Adrenal gland (tissue), 12 donors: ENCODE results near the gene E2F4. TPM values are rescaled to one million over a fixed set of nuclear protein-coding genes. Genes with fewer than 3 reads are reported as not detected.

Experiments
- DNase-seq, 7 donors: peaks; one replicate each; pipeline ENCODE4 v3.0.0-alpha.2; 2019 to 2020
- H3K27ac ChIP-seq, 5 donors: fragments of 200-600 bp; sonication (generic) in 4 of 5; 1 replicate in 3 of 5; 2 replicates in 2 of 5; pipeline versions ENCODE4 v1.5.1 to v1.8.0; 2016 to 2020; ENCODE audit warnings: mild to moderate bottlenecking in 1 of 5
- H3K27me3 ChIP-seq: fragments of 200-600 bp; 2 replicates; pipeline ENCODE4 v1.8.0; 2021
- H3K36me3 ChIP-seq, 2 donors: fragments of 200-600 bp; replicated peaks in 1 of 2; 1 replicate in 1 of 2; 2 replicates in 1 of 2; pipeline versions ENCODE4 v1.5.1 to v1.8.0; 2018 to 2022
- H3K4me1 ChIP-seq, 2 donors: fragments of 200-600 bp; replicated peaks in 1 of 2; 1 replicate in 1 of 2; 2 replicates in 1 of 2; pipeline versions ENCODE4 v1.5.1 to v1.8.0; 2018 to 2021
- H3K4me3 ChIP-seq, 4 donors: fragments of 200-600 bp; sonication (generic) in 3 of 4; one replicate each; pipeline ENCODE4 v1.5.1; 2016 to 2018
- H3K9me3 ChIP-seq, 3 donors: fragments of 200-600 bp; sonication (generic) in 1 of 3; replicated peaks in 1 of 3; 1 replicate in 2 of 3; 2 replicates in 1 of 3; pipeline versions ENCODE4 v1.5.1 to v1.8.0; 2016 to 2021
- CTCF ChIP-seq, 6 experiments: fragments of 450-650 bp in 4 of 6; fragments of 200-600 bp in 2 of 6; sonication (generic) in 1 of 6; IDR thresholded peaks; 1 replicate in 5 of 6; 2 replicates in 1 of 6; pipeline versions ENCODE4 v1.5.1 to v1.8.0; 2016 to 2021; ENCODE audit warnings: antibody characterized with exemption in 6 of 6, mild to moderate bottlenecking in 2 of 6, moderate library complexity in 1 of 6
- POLR2A ChIP-seq, 2 donors: fragments of 450-650 bp; IDR thresholded peaks; one replicate each; pipeline ENCODE4 v1.6.1; 2017; ENCODE audit warnings: antibody characterized with exemption in 2 of 2, mild to moderate bottlenecking in 2 of 2, moderate library complexity in 1 of 2
- WGBS, 4 donors: extraction: QIAGEN DNeasy Blood & Tissue Kit in 2 of 4; methylation state at CpG; one replicate each; pipeline versions ENCODE4 v1.1.5 to v1.1.7; 2013 to 2017; 5-methylcytosine and 5-hydroxymethylcytosine counted together
- intact Hi-C, 2 donors: fragments of 100-400 bp; cut with DNase I; formaldehyde crosslinking; loops; one replicate each; pipeline versions ENCODE4 v1.14.1 to v1.15.0; 2022 to 2023
- polyA plus RNA-seq, 3 donors: library from polyadenylated mRNA; stranded (reverse); fragments of 200-250 nt in 2 of 3; fragments of 350-450 nt in 1 of 3; fragmentation: Illumina TruSeq in 1 of 3; extraction: RNeasy Lipid Tissue Mini Kit (QIAGEN cat#74804) in 1 of 3; gene quantifications; one replicate each; pipeline ENCODE4 v1.2.3, GENCODE V29; 2013 to 2014
- total RNA-seq, 9 donors: library from RNA; depleted of rRNA in 4 of 9; stranded (reverse); fragments of >200 nt in 4 of 9; fragments of 120-200 nt in 1 of 9; fragmentation: NEBNext Ultra II Directional in 1 of 9; extraction: Animal tissue kit (Norgen Biotek cat#: 25700) in 1 of 9; gene quantifications; one replicate each; pipeline versions ENCODE4 v1.1.0 to v1.2.4, GENCODE V29; 2013 to 2023
- donor health status: healthy with polysubstance abuse.
- donor health status: Bipolar disorder and iron deficiency.
- donor health status: DM: yes; HTN: yes; CAD: no.
- donor health status: DM: no; HTN: no; CAD: no.
- donor health status: DM: no; HTN: no; CAD: no.
- donor health status: DM: yes; HTN: yes; CAD: no.

The E2F4 gene
- total and polyA plus RNA-seq, 12 donors, result 44.4 to 122 (median 69.1) TPM

DNA sequence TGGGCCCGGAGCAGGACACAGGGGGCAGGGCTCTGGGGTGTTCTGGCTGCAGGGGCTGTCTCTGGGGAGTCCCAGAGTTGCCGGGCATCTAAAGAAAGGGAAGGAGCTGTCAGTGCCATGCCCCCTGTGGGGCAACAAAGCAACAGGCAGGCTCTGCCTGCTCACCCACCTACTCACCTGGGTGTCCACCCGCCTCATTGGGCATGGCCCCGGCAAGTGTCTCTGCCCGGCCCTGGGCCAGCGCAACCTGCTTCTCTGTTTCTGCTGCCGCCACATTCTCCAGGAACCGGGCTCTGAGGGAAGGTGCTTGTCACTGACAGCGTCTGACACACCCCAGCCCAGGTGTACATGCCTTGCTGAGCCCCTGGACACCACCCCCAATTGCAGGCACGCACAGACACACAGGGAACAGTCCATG lies 42.2 kb downstream of the E2F4 start:
- WGBS, 4 donors, result 90 to 98% (median 95%) methylated on average over 9 to 10 of the region's 10 CpGs; no CpG with 5 or more reads in 1 of the 4 donors

GRCh38 chr16:67235816-67236562 lies 44.0 kb downstream of the E2F4 start:
- Histone ChIP-seq H3K9me3 (no peaks in the 10 kb centered on the region), H3K4me1 (peaks cover 9 to 12% of the 10 kb centered on the region in 2 donors), H3K27ac (no peak overlapping the region), H3K36me3 (peaks cover 0 to 75% of the 10 kb centered on the region in 2 donors), H3K27me3 (no peaks in the 10 kb centered on the region), H3K4me3 (no peak overlapping the region)
- intact Hi-C loops, result no loop called here
- WGBS, 4 donors, result 84 to 87% (median 86%) methylated on average over 15 to 17 of the region's 17 CpGs
- no peak for DNase-seq
- TF ChIP-seq POLR2A (IDR thresholded peaks at IDR 0.05) (no peak), CTCF (IDR thresholded peaks at IDR 0.05) (no peak)

More for the DNA sequence above, 42.2 kb downstream of the E2F4 start:
- no peaks in the 10 kb centered on the region for H3K9me3 ChIP-seq
- no peak overlapping the region for H3K27ac ChIP-seq
- no peaks in the 10 kb centered on the region for H3K27me3 ChIP-seq
- H3K4me1 ChIP-seq, result no peaks in the 10 kb centered on the region
- H3K4me3 ChIP-seq, result no peak overlapping the region
- peak in 1 of 7 donors; percentile 15 for DNase-seq
- intact Hi-C loops, result no loop called here
- TF ChIP-seq CTCF (IDR thresholded peaks at IDR 0.05), result no peak
- no peak for TF ChIP-seq POLR2A (IDR thresholded peaks at IDR 0.05)
- H3K36me3 ChIP-seq, result peaks cover 0 to 90% of the 10 kb centered on the region in 2 donors

GRCh38 chr16:67236563-67237395 lies 44.8 kb downstream of the E2F4 start:
- Histone ChIP-seq H3K4me3 (no peak overlapping the region), H3K9me3 (no peaks in the 10 kb centered on the region), H3K27me3 (no peaks in the 10 kb centered on the region), H3K27ac (no peak overlapping the region), H3K36me3 (peaks cover 0 to 67% of the 10 kb centered on the region in 2 donors), H3K4me1 (peaks cover 17 to 20% of the 10 kb centered on the region in 2 donors)
- WGBS, 4 donors, result 76 to 86% (median 82%) methylated on average over 37 to 50 of the region's 50 CpGs
- intact Hi-C loops, result no loop called here
- DNase-seq, result peak in 6 of 7 donors; percentile 5 to 71 (median 60)
- TF ChIP-seq CTCF (IDR thresholded peaks at IDR 0.05) (no peak), POLR2A (IDR thresholded peaks at IDR 0.05) (no peak)
